GM12892 (cell line): ENCODE data around the gene RFNG.

Experiments
- POLR2A ChIP-seq: IDR thresholded peaks from 2 replicates; pipeline ENCODE4 v1.6.1; 2011; ENCODE audit warnings: low read depth, low read length, control low read depth
- POLR2AphosphoS5 ChIP-seq: IDR thresholded peaks from 2 replicates; pipeline ENCODE4 v1.6.1; 2011; ENCODE audit warnings: low read depth, low read length, control low read depth
- TAF1 ChIP-seq: IDR thresholded peaks from 2 replicates; pipeline ENCODE4 v1.6.1; 2011; ENCODE audit warnings: low read depth, mild to moderate bottlenecking, control low read depth, low read length, borderline replicate concordance

GRCh38 chr17:82020572-82021106 lies 31.0 kb downstream of the RFNG start:
- TF ChIP-seq POLR2A (no peak), POLR2AphosphoS5 (no peak), TAF1 (no peak)
